SU-DHL-6 (cell line): ENCODE measurements around the gene ATP7A.
"Not testable (repeated sequence)": the region's sequence is repeated elsewhere in the genome, so short reads cannot be mapped to it uniquely, and the experiment has no call there.

Experiments used
- CTCF ChIP-seq: fragments of 200-600 bp; sonication (generic); IDR thresholded peaks from one replicate; pipeline ENCODE4 v1.5.1; 2017; ENCODE audit warnings: antibody characterized with exemption, mild to moderate bottlenecking, low read length, moderate library complexity; ENCODE audit not compliant: insufficient read depth, poor library complexity, severe bottlenecking
- EZH2phosphoT487 ChIP-seq: fragments of 200-600 bp; sonication (generic), shearing (Covaris generic); conservative IDR thresholded peaks from 2 replicates; pipeline ENCODE4 v1.6.1; 2018; ENCODE audit warnings: mild to moderate bottlenecking, antibody characterized with exemption, low read length, moderate library complexity, mixed read lengths

GRCh38 chrX:77919370-77919769, 8.9 kb downstream of the ATP7A start:
- not testable (repeated sequence) for TF ChIP-seq CTCF, EZH2phosphoT487
